Measurements from ENCODE around the gene INTS7. TPM values are rescaled to one million over a fixed set of nuclear protein-coding genes. Genes with fewer than 3 reads are reported as not detected.

The INTS7 gene
- total and polyA plus RNA-seq, 2 of the 4 experiments (the other 2 are of a cell fraction) = 8.3 to 24.9 TPM

- Histone ChIP-seq H2AK9ac (replicated peaks; ENCODE audit: low read depth, low read length, poor library complexity) (no peak overlapping the region), H3K9me1 (ENCODE audit: insufficient read depth, low read length) (no peaks in the 10 kb centered on the region), H2BK20ac (ENCODE audit: low read depth, low read length) (no peak overlapping the region), H3K23ac (ENCODE audit: low read depth, low read length) (no peak overlapping the region), H2AK5ac (ENCODE audit: low read depth, low read length) (no peak overlapping the region), H3K14ac (replicated peaks; ENCODE audit: low read depth, low read length) (no peak overlapping the region), H3K9ac (ENCODE audit: low read depth, low read length) (no peak overlapping the region), H3K36me3 (ENCODE audit: control insufficient read depth, insufficient read depth, low read length) (no peaks in the 10 kb centered on the region), H4K20me1 (ENCODE audit: insufficient read depth, low read length) (no peaks in the 10 kb centered on the region), H3K18ac (ENCODE audit: low read depth, low read length) (no peak overlapping the region), H4K8ac (ENCODE audit: low read depth in 2 of 2, low read length in 2 of 2) (no peak overlapping the region), H3K4me2 (ENCODE audit: low read depth, low read length) (no peak overlapping the region), H3K4me3 (ENCODE audit: insufficient read depth, low read depth, low read length) (no peak overlapping the region), H2BK15ac (ENCODE audit: low read depth, low read length) (no peak overlapping the region), H3K4ac (ENCODE audit: low read depth, low read length) (no peak overlapping the region), H3K4me1 (ENCODE audit: control insufficient read depth, insufficient read depth, low read length) (peaks cover 7% of the 10 kb centered on the region; the same call in 1 of the 2 replicates), H3K9me3 (ENCODE audit: control insufficient read depth, insufficient read depth, low read length) (no peaks in the 10 kb centered on the region), H4K91ac (ENCODE audit: insufficient read depth, low read depth, low read length) (no peak overlapping the region), H3K27ac (ENCODE audit: insufficient read depth, low read length) (no peak overlapping the region), H4K5ac (ENCODE audit: low read depth, low read length) (no peak overlapping the region), H3K27me3 (ENCODE audit: control insufficient read depth, insufficient read depth, low read length) (peaks cover 1% of the 10 kb centered on the region; the same call in 1 of the 2 replicates), H3K56ac (ENCODE audit: extremely low read depth, insufficient read depth, low read length) (no peak overlapping the region), H2BK5ac (ENCODE audit: low read depth, low read length, poor library complexity, severe bottlenecking) (no peak overlapping the region), H3K79me1 (ENCODE audit: low read depth in 1 of 2, low read length in 2 of 2) (no peaks in the 10 kb centered on the region), H2AFZ (replicated peaks; ENCODE audit: low read length, poor library complexity) (no peak overlapping the region), H2BK120ac (ENCODE audit: low read depth, low read length) (no peak overlapping the region)
- no peak for TF ChIP-seq POLR2A (IDR thresholded peaks at IDR 0.05; ENCODE audit: low read depth, low read length)
- no peak for TF ChIP-seq FOS (IDR thresholded peaks at IDR 0.05; ENCODE audit: low read depth, low read length)
- no peak for TF ChIP-seq CEBPB (IDR thresholded peaks at IDR 0.05; ENCODE audit: low read depth, low read length)
- POLR2A ChIA-PET (ENCODE audit: unreplicated experiment) = interaction anchor here (1.0 kb wide), 1 partner anchor 143 kb away, joined by 3 read pairs; no protein-coding TSS in a partner anchor
- no TSS peak for BruUV-seq (replicated peaks)
- WGBS, 2 experiments (ENCODE audit: extremely low coverage in 2 of 2, insufficient read length in 1 of 2) = no CpG with 5 or more reads among the region's 1 CpG
- no peak for DNase-seq
- in situ Hi-C loops (cut with MboI; ENCODE audit: low sequenced_read_pairs) = no loop called here
- no peak for ATAC-seq (ENCODE audit: low read depth)
- intact Hi-C loops (cut with micrococcal nuclease) = no loop called here
- CTCF ChIA-PET = interaction anchor here (0.6 kb wide), 1 partner anchor 1808 kb away, joined by 3 read pairs; no protein-coding TSS in a partner anchor
- dilution Hi-C loops (cut with HindIII; ENCODE audit: low sequenced_read_pairs, unreplicated experiment) = no loop called here
Measured at GRCh38 chr1:211928290-211928801, 107.0 kb downstream of the INTS7 start.

All from IMR-90 (cell line).